AG09319 (cell line): ENCODE measurements around the gene ESR1.

Experiments
- DNase-seq: peaks from one replicate; pipeline ENCODE4 v3.0.0-alpha.2; 2010; ENCODE audit warnings: low read depth; ENCODE audit errors: extremely low read depth
- CTCF ChIP-seq: IDR thresholded peaks from 2 replicates; pipeline ENCODE4 v1.5.1; 2011; ENCODE audit warnings: low read depth, mild to moderate bottlenecking, inconsistent platforms, low read length, moderate library complexity

ESR1 gene

GRCh38 chr6:152154559-152155356, 347.3 kb downstream of the ESR1 start:
- TF ChIP-seq CTCF, result no peak
- DNase-seq, result no peak

- no peak for TF ChIP-seq CTCF
- no peak for DNase-seq
These were observed 348.3 kb downstream of the ESR1 start for GRCh38 chr6:152155792-152156191.

GRCh38 chr6:152160346-152160745, 352.9 kb downstream of the ESR1 start:
- no peak for DNase-seq
- no peak for TF ChIP-seq CTCF

GRCh38 chr6:152161501-152161900, 354.0 kb downstream of the ESR1 start:
- no peak for DNase-seq
- TF ChIP-seq CTCF, result no peak

GRCh38 chr6:152164957-152165356, 357.5 kb downstream of the ESR1 start:
- no peak for DNase-seq
- TF ChIP-seq CTCF, result no peak

GRCh38 chr6:152166497-152166896, 359.0 kb downstream of the ESR1 start:
- no peak for TF ChIP-seq CTCF
- DNase-seq, result no peak

GRCh38 chr6:152166897-152167296, 359.4 kb downstream of the ESR1 start:
- DNase-seq, result no peak
- no peak for TF ChIP-seq CTCF
